Prostate gland (tissue), 2 donors: ENCODE data around the gene UCMA.

Experiments used
- CTCF ChIP-seq, 4 experiments: fragments of 200-600 bp in 2 of 4; fragments of 450-650 bp in 2 of 4; sonication (generic) in 2 of 4; IDR thresholded peaks; 1 replicate in 3 of 4; 2 replicates in 1 of 4; pipeline ENCODE4 v1.5.1; 2016 to 2019; ENCODE audit warnings: antibody characterized with exemption in 4 of 4, mild to moderate bottlenecking in 2 of 4, moderate library complexity in 2 of 4
- POLR2AphosphoS5 ChIP-seq: sonication (generic); formaldehyde crosslinking; IDR thresholded peaks from one replicate; pipeline ENCODE4 v1.6.1; 2017; ENCODE audit warnings: antibody characterized with exemption

- TF ChIP-seq CTCF (IDR thresholded peaks at IDR 0.05) (no peak), POLR2AphosphoS5 (no peak)
These were observed 12.0 kb downstream of the UCMA start for GRCh38 chr10:13222151-13222550.
